Measurements from ENCODE around the gene IL15RA. TPM values are rescaled to one million over a fixed set of nuclear protein-coding genes. Genes with fewer than 3 reads are reported as not detected.
A peak's percentile ranks its signal among the peaks of the same experiment; 100 is the strongest.
"Not testable (repeated sequence)": the region's sequence is repeated elsewhere in the genome, so short reads cannot be mapped to it uniquely, and the experiment has no call there.

IL15RA gene
- total RNA-seq, 1 experiment from 2014 or later: 15.3 TPM

DNA sequence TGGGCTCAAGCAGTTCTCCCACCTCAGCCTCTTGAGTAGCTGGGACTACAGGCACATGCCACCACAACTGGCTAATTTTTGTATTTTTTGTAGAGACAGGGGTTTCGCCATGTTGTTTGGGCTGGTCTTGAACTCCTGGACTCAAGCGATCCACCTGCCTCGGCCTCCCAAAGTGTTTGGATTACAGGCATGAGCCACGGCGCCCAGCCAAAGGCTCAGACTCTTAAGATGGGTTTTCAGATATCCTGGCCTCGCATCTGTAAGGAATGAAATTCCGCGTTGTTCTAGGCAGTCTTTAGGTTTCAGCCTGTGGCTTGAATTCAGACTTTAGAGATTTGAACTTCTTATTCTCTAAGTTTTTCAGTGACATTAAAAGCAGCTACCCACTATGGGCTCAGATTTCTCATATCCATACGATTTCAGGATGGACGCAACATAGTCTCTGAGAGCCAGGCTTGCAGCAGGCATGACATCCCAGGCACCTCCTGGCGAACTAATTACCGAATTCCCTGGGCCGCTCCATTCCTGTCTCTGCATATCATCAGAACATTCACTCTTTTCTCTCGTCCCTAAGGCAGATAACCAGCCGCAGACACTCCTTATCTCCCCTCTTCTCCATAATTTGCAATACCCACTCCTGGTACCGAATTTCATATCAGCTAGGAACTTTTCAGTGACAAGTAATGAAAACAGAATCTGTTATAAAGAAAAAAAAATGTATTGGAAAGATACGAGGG, 29.7 kb downstream of the IL15RA start:
- Histone ChIP-seq H3K4me3 (no peak overlapping the region), H3K9me3 (no peaks in the 10 kb centered on the region), H3K36me3 (no peaks in the 10 kb centered on the region), H3K27me3 (no peaks in the 10 kb centered on the region)
- DNase-seq: no peak

GRCh38 chr10:5946786-5947185, 30.6 kb downstream of the IL15RA start:
- no peaks in the 10 kb centered on the region for H3K9me3 ChIP-seq
- no peaks in the 10 kb centered on the region for H3K27me3 ChIP-seq
- H3K36me3 ChIP-seq: no peaks in the 10 kb centered on the region
- H3K4me3 ChIP-seq: no peak overlapping the region
- no peak for DNase-seq

DNA sequence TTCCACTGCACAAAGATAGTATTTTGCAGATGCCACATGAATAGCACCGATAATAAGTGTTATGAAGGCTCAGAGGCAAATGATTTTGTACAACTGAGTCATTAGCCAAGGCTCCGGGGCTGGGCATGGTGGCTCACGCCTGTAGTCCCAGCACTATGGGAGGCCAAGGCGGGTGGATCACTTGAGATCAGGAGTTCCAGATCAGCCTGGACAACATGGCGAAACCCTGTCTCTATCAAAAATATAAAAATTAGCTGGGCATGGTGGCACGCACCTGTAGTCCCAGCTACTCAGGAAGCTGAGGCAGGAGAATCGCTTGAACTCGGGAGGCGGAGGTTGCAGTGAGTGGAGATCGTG, 30.9 kb downstream of the IL15RA start:
- DNase-seq, H3K36me3 ChIP-seq, H3K9me3 ChIP-seq, H3K27me3 ChIP-seq: not testable (repeated sequence)
- peak overlapping the region; percentile 39 for H3K4me3 ChIP-seq

DNA sequence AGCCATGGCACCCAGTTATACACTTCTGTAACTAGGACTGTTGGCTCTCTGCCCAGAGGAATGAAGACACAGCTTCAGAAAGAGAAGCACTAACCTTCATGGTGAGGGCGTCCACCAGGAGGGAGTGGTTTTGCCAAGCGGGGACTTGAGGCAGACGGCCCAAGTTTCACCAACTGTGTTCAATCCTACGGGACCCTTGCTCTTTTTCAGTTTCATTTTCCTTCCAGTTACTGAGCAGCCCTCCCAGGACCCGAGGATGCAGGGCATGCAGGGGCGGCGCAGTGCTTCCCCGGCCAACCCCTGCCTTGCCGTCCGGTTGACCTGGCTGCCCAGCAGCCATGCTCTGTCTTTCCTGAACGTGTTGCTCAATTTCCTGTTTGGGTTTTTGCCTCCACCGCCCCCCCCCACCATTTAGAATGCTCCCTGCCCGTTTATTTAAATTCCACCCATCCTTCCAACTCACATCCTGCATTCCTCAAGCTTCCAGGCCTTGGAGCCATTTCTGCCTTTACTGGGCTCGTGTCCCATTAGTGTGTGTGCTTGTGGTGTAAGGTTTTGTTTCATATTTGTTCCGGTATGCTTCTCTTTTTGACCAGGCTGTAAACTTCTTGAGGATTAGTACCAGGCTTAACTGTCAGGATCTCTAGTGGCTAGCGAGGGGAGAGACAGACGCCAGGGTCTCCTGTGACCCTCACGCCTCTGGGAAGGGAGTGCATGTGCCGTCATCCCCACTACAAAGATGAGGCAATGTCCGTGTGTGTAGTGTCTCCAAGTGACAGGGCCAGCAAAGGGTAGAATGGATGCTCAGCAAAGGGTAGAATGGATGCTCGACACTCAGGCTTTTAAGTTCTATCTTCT, 31.6 kb downstream of the IL15RA start:
- H3K27me3 ChIP-seq: no peaks in the 10 kb centered on the region
- DNase-seq: peak; percentile 89
- no peaks in the 10 kb centered on the region for H3K36me3 ChIP-seq
- peak overlapping the region; percentile 39 for H3K4me3 ChIP-seq
- H3K9me3 ChIP-seq: no peaks in the 10 kb centered on the region

- Histone ChIP-seq H3K9me3 (no peaks in the 10 kb centered on the region), H3K36me3 (no peaks in the 10 kb centered on the region), H3K4me3 (peak overlapping the region; percentile 39), H3K27me3 (no peaks in the 10 kb centered on the region)
- DNase-seq: peak; percentile 38
These were observed 32.2 kb downstream of the IL15RA start for GRCh38 chr10:5945190-5945509.

DNA sequence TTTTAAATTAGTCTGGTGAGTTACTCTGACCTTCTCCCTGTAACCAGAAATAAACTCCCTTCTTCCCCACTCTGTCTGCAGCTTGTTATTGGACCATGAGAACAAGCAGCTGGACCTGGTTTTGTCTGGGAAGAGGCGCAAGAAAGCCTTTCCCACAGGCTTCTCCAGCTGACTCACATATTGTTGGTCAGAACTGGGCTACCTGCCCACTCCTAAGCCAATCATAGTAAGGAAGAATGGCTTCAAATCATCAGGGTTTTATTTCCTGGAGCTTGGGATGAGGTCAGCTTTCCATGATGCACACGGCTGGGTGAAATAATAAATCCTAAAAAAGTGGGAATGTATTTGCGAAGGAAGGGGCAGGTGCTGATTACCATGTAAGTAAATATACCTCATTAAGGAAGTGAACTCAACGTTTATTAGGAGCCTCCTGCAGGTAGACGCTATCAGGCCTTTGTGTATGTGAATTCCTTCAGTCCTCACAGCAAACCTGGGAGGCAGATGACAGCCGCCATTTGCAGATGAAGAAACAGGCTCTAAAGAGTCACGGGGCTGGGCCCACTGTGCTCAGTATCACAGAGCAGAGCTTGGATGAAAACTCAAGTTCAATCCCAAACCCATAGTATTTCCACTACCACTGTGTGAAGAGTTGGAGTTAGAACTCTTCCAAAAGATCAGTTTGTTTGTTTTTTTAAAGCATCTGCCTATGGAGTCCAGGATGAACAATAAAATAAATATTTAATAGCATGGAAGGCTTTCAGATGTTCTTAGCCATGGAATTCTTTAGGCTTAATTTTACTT, 32.8 kb downstream of the IL15RA start:
- DNase-seq: peak; percentile 93
- Histone ChIP-seq H3K36me3 (no peaks in the 10 kb centered on the region), H3K4me3 (peak overlapping the region; percentile 39), H3K9me3 (no peaks in the 10 kb centered on the region), H3K27me3 (no peaks in the 10 kb centered on the region)

DNA sequence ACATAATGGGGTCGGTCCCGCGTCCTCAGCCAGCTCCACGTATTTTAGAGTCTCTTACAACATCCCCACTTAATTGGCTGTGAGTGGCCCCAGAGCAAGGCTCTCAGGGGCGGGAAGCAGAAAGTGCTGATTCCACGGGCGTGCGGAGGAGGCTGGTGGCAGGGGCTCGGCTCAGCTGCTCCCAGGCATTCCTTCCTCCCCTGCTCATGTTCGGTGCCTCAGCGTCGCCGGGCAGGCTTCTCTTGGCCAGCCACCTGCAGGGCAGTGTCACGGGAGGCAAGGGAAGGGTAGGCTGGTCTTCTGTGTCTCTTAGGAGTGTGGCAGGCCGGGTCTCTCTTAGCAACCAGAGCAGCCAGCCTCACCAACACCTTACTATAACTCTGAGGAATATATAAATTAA, 33.8 kb downstream of the IL15RA start:
- H3K4me3 ChIP-seq: no peak overlapping the region
- H3K9me3 ChIP-seq: no peaks in the 10 kb centered on the region
- no peaks in the 10 kb centered on the region for H3K27me3 ChIP-seq
- peaks cover 3% of the 10 kb centered on the region; the same call in 1 of the 2 replicates for H3K36me3 ChIP-seq
- no peak for DNase-seq

GRCh38 chr10:5942474-5942873, 34.9 kb downstream of the IL15RA start:
- Histone ChIP-seq H3K27me3 (no peaks in the 10 kb centered on the region), H3K4me3 (no peak overlapping the region), H3K36me3 (peaks cover 7% of the 10 kb centered on the region), H3K9me3 (no peaks in the 10 kb centered on the region)
- DNase-seq: no peak

DNA sequence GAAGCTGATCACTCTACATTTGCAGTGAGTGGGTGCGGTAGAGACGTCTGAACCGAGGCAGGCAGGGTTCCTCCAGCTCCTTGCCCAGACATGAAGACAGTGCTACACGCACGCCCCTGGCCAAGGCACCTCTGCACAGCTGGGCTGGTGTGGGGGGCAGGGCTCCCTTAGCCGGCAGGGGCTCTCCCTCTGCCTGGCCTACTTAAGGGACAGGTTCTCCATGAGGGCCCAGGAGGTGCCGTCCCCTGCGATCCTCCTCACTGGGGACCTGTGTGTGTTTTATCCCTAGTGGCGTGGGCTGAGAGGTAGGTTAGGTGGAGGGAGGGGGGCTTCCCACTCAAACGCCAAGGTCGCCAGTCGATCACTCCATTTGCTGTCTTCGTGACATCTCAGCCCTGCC, 35.3 kb downstream of the IL15RA start:
- Histone ChIP-seq H3K9me3 (no peaks in the 10 kb centered on the region), H3K36me3 (peaks cover 9% of the 10 kb centered on the region), H3K27me3 (no peaks in the 10 kb centered on the region), H3K4me3 (no peak overlapping the region)
- DNase-seq: no peak

DNA sequence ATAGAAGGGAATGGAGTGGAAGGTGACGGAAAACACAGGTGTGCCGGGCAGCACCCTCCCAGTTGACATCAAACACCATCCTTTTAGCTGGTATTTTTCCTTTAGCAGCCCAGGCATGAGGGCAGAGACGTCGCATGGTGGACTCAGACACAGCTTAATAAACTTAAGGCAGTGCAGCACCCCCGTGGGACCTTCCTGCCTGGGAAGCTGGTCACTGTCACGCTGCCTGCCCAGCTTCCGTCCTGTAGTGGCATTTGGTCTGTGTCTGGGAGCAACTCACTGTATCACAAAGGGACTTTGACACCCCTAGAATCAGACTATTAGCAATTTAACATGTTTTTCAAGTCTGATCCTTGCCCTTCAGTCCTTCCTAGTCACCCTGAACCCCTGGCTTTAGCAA, 35.8 kb downstream of the IL15RA start:
- H3K36me3 ChIP-seq: peaks cover 13% of the 10 kb centered on the region

GRCh38 chr10:5940807-5941218, 36.5 kb downstream of the IL15RA start:
- H3K4me3 ChIP-seq: no peak overlapping the region
- H3K9me3 ChIP-seq: no peaks in the 10 kb centered on the region
- no peak for DNase-seq
- H3K36me3 ChIP-seq: peaks cover 18% of the 10 kb centered on the region
- H3K27me3 ChIP-seq: no peaks in the 10 kb centered on the region

More for the DNA sequence above, 35.8 kb downstream of the IL15RA start:
- DNase-seq: no peak
- H3K4me3 ChIP-seq: no peak overlapping the region
- no peaks in the 10 kb centered on the region for H3K27me3 ChIP-seq
- no peaks in the 10 kb centered on the region for H3K9me3 ChIP-seq

GRCh38 chr10:5938291-5938690, 39.1 kb downstream of the IL15RA start:
- no peaks in the 10 kb centered on the region for H3K9me3 ChIP-seq
- no peak overlapping the region for H3K4me3 ChIP-seq
- no peaks in the 10 kb centered on the region for H3K27me3 ChIP-seq
- H3K36me3 ChIP-seq: peaks cover 31% of the 10 kb centered on the region
- no peak for DNase-seq

- peaks cover 41% of the 10 kb centered on the region for H3K36me3 ChIP-seq
- DNase-seq: no peak
These were observed 40.3 kb downstream of the IL15RA start for GRCh38 chr10:5937016-5937415.

GRCh38 chr10:5935628-5936027, 41.7 kb downstream of the IL15RA start:
- H3K27me3 ChIP-seq: no peaks in the 10 kb centered on the region
- DNase-seq: no peak
- H3K4me3 ChIP-seq: no peak overlapping the region
- H3K36me3 ChIP-seq: peaks cover 55% of the 10 kb centered on the region
- no peaks in the 10 kb centered on the region for H3K9me3 ChIP-seq

More at GRCh38 chr10:5937016-5937415, 40.3 kb downstream of the IL15RA start:
- no peak overlapping the region for H3K4me3 ChIP-seq
- no peaks in the 10 kb centered on the region for H3K27me3 ChIP-seq
- H3K9me3 ChIP-seq: no peaks in the 10 kb centered on the region

DNA sequence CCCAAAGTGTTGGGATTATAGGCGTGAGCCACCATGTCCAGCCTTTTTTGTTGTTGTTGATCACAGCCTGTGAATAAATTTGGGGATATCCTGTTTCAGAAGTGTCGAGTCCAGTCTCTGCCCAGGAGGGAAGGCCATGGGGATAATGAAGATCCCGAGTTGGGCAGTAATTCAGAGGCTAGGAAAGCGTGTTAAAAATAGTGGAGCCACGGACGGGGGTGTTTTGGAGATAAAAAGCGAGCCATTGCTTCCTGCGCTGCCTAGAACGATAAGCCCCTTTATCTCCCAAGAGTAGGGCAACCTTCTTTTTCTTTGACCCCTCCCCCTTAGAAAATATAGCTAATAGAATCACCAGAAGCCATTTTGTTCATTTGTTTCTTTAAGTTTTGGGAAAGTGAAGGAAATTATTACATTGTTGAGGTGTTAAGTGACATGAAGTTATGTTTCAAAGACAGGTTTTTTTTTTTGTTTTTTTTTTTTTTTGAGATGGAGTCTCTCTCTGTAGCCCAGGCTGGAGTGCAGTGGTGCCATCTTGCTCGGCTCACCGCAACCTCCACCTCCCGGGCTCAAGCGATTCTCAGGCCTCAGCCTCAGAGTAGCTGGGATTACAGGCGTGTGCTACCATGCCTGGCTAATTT, 43.3 kb downstream of the IL15RA start:
- Histone ChIP-seq H3K9me3 (no peaks in the 10 kb centered on the region), H3K4me3 (no peak overlapping the region), H3K36me3 (peaks cover 71% of the 10 kb centered on the region), H3K27me3 (no peaks in the 10 kb centered on the region)
- no peak for DNase-seq

DNA sequence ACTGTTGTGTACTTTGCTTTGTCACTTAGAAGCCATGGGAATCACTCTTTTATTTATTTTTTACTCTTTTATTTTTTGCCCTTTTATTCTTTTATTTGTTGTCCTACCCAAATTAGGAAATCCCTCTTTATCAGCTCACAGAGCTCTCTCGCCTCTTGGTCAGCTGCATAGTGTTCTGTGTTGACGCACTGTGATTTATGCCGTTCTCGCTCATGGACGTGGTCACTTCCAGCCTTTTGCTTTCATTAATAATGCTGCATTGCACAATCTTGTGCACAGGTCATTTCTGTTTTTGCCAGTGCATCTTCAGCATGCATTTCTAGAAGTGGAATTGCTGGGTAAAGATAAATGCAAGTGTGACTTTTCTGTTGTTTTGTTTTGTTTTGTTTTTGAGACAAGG, 45.0 kb downstream of the IL15RA start:
- H3K4me3 ChIP-seq: no peak overlapping the region
- DNase-seq: no peak
- H3K36me3 ChIP-seq: peaks cover 76% of the 10 kb centered on the region
- no peaks in the 10 kb centered on the region for H3K9me3 ChIP-seq
- H3K27me3 ChIP-seq: no peaks in the 10 kb centered on the region

DNA sequence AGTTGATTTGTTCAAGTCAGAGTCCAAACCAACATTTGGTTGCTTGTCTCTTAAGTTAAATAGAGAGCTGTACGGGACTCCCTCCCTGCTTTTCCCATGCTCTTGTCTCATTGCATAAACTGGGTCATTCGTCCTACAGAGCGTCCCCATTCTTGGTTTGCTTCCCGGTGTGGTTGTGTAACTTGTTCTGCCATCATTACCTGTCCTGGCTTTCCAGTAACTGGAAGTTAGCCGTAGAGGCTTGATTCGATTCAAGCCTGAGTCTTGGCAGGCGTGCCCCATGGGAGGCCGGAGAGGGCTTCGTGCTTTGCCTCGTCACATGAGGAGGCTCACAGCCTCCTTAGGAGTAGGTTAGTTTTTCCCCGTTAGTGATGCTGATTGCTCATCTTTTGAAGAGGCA, 47.1 kb downstream of the IL15RA start:
- H3K36me3 ChIP-seq: peaks cover 73% of the 10 kb centered on the region
- no peak for DNase-seq

More for the DNA sequence above, 47.1 kb downstream of the IL15RA start:
- H3K4me3 ChIP-seq: no peak overlapping the region
- no peaks in the 10 kb centered on the region for H3K9me3 ChIP-seq
- no peaks in the 10 kb centered on the region for H3K27me3 ChIP-seq

Measured in MG63 (cell line).